GM12892 (cell line): Measurements from ENCODE around the gene NFAT5. TPM values are rescaled to one million over a fixed set of nuclear protein-coding genes. Genes with fewer than 3 reads are reported as not detected.
"Not testable (repeated sequence)": the region's sequence is repeated elsewhere in the genome, so short reads cannot be mapped to it uniquely, and the experiment has no call there.

Experiments used
- DNase-seq: peaks from one replicate; pipeline ENCODE4 v3.0.0; 2011; ENCODE audit not compliant: insufficient read length
- FAIRE-seq: peaks from 2 replicates; lab custom pipeline; 2011; peaks lifted over from hg19 to GRCh38; lab: Jason Lieb, UNC
- POLR2A ChIP-seq: IDR thresholded peaks from 2 replicates; pipeline ENCODE4 v1.6.1; 2011; ENCODE audit warnings: low read depth, low read length, control low read depth
- POLR2AphosphoS5 ChIP-seq: IDR thresholded peaks from 2 replicates; pipeline ENCODE4 v1.6.1; 2011; ENCODE audit warnings: low read depth, low read length, control low read depth
- TAF1 ChIP-seq: IDR thresholded peaks from 2 replicates; pipeline ENCODE4 v1.6.1; 2011; ENCODE audit warnings: low read depth, mild to moderate bottlenecking, control low read depth, low read length, borderline replicate concordance
- polyA plus RNA-seq: library from polyadenylated mRNA; unstranded; fragments of >200 nt; gene quantifications from one replicate; pipeline ENCODE4 v1.2.1, GENCODE V29; 2012; ENCODE audit warnings: missing spikeins, inconsistent platforms; ENCODE audit not compliant: missing spikeins

NFAT5 gene, protein sequence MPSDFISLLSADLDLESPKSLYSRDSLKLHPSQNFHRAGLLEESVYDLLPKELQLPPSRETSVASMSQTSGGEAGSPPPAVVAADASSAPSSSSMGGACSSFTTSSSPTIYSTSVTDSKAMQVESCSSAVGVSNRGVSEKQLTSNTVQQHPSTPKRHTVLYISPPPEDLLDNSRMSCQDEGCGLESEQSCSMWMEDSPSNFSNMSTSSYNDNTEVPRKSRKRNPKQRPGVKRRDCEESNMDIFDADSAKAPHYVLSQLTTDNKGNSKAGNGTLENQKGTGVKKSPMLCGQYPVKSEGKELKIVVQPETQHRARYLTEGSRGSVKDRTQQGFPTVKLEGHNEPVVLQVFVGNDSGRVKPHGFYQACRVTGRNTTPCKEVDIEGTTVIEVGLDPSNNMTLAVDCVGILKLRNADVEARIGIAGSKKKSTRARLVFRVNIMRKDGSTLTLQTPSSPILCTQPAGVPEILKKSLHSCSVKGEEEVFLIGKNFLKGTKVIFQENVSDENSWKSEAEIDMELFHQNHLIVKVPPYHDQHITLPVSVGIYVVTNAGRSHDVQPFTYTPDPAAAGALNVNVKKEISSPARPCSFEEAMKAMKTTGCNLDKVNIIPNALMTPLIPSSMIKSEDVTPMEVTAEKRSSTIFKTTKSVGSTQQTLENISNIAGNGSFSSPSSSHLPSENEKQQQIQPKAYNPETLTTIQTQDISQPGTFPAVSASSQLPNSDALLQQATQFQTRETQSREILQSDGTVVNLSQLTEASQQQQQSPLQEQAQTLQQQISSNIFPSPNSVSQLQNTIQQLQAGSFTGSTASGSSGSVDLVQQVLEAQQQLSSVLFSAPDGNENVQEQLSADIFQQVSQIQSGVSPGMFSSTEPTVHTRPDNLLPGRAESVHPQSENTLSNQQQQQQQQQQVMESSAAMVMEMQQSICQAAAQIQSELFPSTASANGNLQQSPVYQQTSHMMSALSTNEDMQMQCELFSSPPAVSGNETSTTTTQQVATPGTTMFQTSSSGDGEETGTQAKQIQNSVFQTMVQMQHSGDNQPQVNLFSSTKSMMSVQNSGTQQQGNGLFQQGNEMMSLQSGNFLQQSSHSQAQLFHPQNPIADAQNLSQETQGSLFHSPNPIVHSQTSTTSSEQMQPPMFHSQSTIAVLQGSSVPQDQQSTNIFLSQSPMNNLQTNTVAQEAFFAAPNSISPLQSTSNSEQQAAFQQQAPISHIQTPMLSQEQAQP (N-terminal part only)
- 16.9 TPM for polyA plus RNA-seq

GRCh38 chr16:69565671-69566239 lies at the start of gene NFAT5:
Gene NFAT5 (plus strand): TSS chr16:69565966. CDS start chr16:69566302, 336 bp downstream.
- peak; percentile 75 for TF ChIP-seq POLR2AphosphoS5
- TF ChIP-seq TAF1, result peak; percentile 93
- peak; percentile 77; the same call in 1 of the 2 replicates for TF ChIP-seq POLR2A
- peak; percentile 77 for FAIRE-seq
- peak; percentile 55 for DNase-seq

GRCh38 chr16:69517914-69518313 lies 47.9 kb upstream of the NFAT5 start:
- not testable (repeated sequence) for DNase-seq, FAIRE-seq

DNA sequence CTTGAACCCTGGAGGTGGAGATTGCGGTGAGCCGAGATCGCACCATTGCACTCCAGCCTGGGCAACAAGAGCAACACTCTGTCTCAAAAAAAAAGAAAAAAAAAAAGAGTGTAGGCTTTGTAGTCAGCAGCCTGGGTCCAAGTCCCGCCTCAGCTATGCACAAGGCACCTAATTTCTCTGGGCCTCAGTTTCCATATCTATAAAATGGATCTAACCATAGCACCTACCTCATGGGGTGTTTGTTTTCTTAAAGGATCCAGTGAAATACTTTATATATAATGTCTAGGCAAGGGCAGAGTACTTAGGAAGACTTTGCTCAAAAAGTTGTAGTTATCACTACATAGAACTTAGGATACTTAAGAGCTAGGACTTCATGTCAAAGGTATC lies 45.4 kb upstream of the NFAT5 start:
- DNase-seq, result no peak

DNA sequence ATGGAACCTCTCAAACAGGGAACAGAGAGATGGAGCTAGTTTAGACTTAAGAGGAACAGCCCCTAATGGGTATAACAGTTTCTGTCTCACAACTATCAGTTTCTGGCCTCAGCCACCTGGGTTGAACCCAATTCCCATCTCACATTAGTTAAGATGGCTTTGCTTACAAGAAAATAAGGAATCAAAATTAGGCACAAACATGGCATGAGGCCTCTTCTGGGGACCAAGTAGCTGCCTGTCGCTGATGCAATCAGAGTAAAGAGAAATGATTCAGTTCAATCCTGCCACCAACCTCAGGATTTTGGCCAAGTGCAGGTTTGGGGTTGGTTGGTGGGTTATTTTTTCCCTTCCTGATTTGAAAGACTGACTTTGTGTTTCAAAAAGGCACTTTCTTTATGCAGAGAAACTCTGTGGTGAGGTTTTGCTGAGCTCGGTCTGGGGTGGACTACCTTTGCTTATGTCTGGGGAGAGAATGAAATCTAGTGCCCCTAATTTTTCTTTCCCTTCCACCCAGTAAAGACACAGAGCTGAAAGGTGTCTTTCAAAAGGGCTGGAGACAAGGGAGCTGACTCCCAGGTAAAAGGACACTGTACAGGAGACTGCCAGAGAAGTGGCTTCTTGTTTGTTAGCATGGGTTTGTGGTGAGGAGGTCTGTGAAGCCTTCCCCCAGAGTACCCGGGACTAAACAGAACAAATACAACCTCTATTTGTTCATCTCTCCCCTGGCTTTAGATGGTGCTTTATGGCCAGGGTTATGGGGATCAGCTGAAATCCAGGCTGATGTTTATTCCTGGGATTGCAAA lies 44.8 kb upstream of the NFAT5 start:
- no peak for TF ChIP-seq POLR2A
- TF ChIP-seq TAF1, result no peak
- no peak for TF ChIP-seq POLR2AphosphoS5
- FAIRE-seq (peak; percentile 67), DNase-seq (no peak)

More for the DNA sequence above, 45.4 kb upstream of the NFAT5 start:
- TF ChIP-seq POLR2A (no peak), TAF1 (no peak), POLR2AphosphoS5 (no peak)
- no peak for FAIRE-seq

DNA sequence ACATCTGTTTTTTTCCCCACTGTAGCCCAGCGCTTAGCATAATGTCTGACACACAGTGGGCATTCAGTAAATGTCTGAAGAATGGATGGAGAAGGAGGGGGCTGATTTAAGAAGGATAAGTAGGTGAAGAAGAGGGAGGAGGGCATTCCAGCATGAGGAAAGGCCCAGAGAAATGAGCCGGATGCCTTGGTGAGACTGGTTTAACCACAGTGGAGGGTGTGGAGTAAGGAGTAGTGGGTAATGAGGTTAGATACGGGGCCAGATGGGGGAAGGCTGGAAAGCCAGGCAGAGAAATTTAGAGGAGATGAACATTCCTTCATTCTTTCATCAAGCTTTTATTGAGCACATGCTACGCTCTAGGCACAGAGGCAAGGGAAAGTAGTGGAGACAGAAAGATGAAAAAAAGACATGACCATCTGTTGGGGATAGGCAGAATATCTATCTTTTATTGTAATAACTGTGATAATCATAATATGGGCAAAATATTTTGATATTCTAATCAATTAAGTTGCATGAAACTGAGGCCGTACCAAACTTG lies 43.7 kb upstream of the NFAT5 start:
- no peak for DNase-seq
- FAIRE-seq, result no peak
- TF ChIP-seq TAF1 (no peak), POLR2A (no peak), POLR2AphosphoS5 (no peak)

- FAIRE-seq (no peak), DNase-seq (no peak)
- TF ChIP-seq TAF1 (no peak), POLR2A (no peak), POLR2AphosphoS5 (no peak)
These were observed 42.9 kb upstream of the NFAT5 start for GRCh38 chr16:69522732-69523404.

DNA sequence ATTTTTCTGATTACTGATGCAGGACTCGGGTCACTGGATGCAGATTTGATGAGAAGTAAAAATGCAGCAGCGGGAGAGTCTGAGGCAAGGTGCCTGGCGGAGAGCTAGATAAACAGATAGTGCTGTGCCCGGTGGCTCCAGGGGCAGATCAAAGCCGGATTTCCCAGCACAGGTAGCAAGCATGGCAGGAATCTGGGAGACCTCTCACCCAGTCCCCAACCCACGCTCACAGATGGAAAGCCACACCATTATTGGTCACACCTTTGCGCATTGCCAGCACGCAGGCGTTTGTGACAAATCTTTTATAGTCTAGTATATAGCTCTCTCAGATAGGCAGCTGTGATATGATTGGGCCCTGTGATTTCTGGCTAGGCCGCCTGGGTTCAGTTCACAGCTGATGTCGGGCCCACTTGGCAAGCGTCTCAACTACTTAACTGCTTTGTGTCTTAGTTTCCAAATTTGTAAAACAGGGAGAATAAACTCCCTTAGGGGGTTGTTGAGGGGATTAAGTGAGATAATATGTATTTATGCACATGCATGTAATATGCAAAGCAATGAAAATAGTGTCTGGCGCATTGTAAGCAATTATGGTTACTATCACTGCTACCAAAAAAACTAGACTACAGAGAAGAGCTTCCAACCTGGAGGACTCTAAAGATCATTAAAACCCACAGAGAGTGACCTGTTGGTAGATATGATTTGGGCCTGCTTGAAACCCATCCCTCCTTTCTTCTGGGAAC lies 42.0 kb upstream of the NFAT5 start:
- no peak for FAIRE-seq
- TF ChIP-seq POLR2A, result no peak
- no peak for TF ChIP-seq POLR2AphosphoS5
- no peak for TF ChIP-seq TAF1
- no peak for DNase-seq

DNA sequence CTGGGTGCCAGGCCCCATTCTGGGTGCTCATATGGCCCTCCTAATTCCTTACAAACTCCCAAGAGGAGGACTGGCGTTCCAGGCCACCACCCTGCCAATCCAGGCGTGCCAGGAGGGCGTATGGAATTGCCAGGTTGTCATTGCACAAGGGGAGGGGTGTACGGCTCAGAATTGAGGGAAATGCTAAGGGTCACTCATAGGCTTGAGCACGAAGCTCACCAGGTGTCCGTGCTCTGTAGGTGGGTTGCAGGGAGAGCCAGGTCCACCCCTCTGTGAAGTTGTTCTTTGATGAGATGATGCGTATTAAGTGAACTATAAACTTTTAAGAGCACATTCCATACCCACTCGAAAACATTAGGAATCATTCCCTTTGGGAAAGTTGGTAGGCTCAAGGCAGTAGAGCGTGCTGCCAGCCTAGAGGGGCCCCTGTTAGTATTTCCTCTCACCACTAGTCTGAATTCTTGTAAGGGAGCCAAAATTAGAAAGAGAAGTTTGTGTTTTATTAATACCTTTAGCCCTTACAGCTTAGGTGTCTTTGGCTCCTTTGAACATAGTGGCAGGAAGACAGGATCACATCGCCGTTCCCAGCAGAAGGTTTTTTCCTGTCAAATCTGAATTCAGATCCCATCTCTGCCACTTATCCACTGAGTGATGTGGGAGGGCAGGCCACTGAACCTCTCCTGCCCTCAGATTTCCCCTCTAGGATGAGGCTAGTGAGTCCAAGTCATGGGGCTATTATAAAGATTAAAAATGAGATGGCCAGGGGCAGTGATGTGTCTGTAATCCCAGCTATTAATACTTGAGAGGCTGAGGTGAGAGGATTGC lies 38.7 kb upstream of the NFAT5 start:
- no peak for TF ChIP-seq POLR2AphosphoS5
- TF ChIP-seq POLR2A, result no peak
- no peak for TF ChIP-seq TAF1
- no peak for FAIRE-seq

More for the DNA sequence above, 38.7 kb upstream of the NFAT5 start:
- no peak for DNase-seq
